CD14-positive monocyte (primary cell): ENCODE measurements around the gene ST3GAL3. TPM values are rescaled to one million over a fixed set of nuclear protein-coding genes. Genes with fewer than 3 reads are reported as not detected.

Source experiments
- DNase-seq, 3 donors: peaks; one replicate each; pipeline ENCODE4 v3.0.0-alpha.2; 2011 to 2022
- H2AFZ ChIP-seq: 2 replicates; pipeline ENCODE4 v1.6.0; 2012; ENCODE audit warnings: mild to moderate bottlenecking, low read depth, low read length, inconsistent platforms; ENCODE audit not compliant: insufficient read depth, poor library complexity, severe bottlenecking
- H3K27ac ChIP-seq, 2 donors: 1 replicate in 1 of 2; 2 replicates in 1 of 2; pipeline ENCODE4 v1.5.1; 2012 to 2013; ENCODE audit warnings: low read length in 2 of 2, control low read depth in 1 of 2, inconsistent platforms in 1 of 2, low read depth in 1 of 2, mild to moderate bottlenecking in 1 of 2
- H3K27me3 ChIP-seq, 2 donors: one replicate each; pipeline versions ENCODE4 v1.6.0 to v1.6.1; 2011 to 2013; ENCODE audit warnings: low read length in 2 of 2; ENCODE audit not compliant: control insufficient read depth in 2 of 2, insufficient read depth in 2 of 2
- H3K36me3 ChIP-seq, 2 donors: replicated peaks in 1 of 2; 1 replicate in 1 of 2; 2 replicates in 1 of 2; pipeline versions ENCODE4 v1.5.1 to v1.6.1; 2012 to 2013; ENCODE audit warnings: low read length in 2 of 2, control low read depth in 1 of 2, inconsistent platforms in 1 of 2, mild to moderate bottlenecking in 1 of 2; ENCODE audit not compliant: insufficient read depth in 2 of 2, control insufficient read depth in 1 of 2
- H3K4me1 ChIP-seq, 2 donors: 1 replicate in 1 of 2; 2 replicates in 1 of 2; pipeline versions ENCODE4 v1.5.1 to v1.6.1; 2012 to 2013; ENCODE audit warnings: low read length in 2 of 2, control low read depth in 1 of 2, inconsistent platforms in 1 of 2, mild to moderate bottlenecking in 1 of 2, moderate library complexity in 1 of 2; ENCODE audit not compliant: insufficient read depth in 2 of 2, control insufficient read depth in 1 of 2
- H3K4me2 ChIP-seq: replicated peaks from 2 replicates; pipeline ENCODE3; 2012; ENCODE audit warnings: low read length, moderate library complexity, mild to moderate bottlenecking; ENCODE audit not compliant: poor library complexity, severe bottlenecking; ENCODE audit errors: extremely low read depth
- H3K4me3 ChIP-seq, 3 experiments: fragments of 200-600 bp in 1 of 3; sonication (generic) in 1 of 3; replicated peaks in 1 of 3; 1 replicate in 2 of 3; 2 replicates in 1 of 3; pipeline ENCODE4 v1.5.1; 2011 to 2013; ENCODE audit warnings: low read length in 3 of 3, mild to moderate bottlenecking in 3 of 3, control low read depth in 2 of 3, low read depth in 2 of 3, inconsistent platforms in 1 of 3, moderate library complexity in 1 of 3
- H3K79me2 ChIP-seq: 2 replicates; pipeline ENCODE4 v1.6.0; 2012; ENCODE audit warnings: mild to moderate bottlenecking, control low read depth, inconsistent platforms, low read length, moderate library complexity; ENCODE audit not compliant: insufficient read depth
- H3K9ac ChIP-seq: 2 replicates; pipeline ENCODE4 v1.6.0; 2017; ENCODE audit warnings: low read length, mild to moderate bottlenecking; ENCODE audit not compliant: insufficient read depth, poor library complexity, severe bottlenecking
- H3K9me3 ChIP-seq, 2 donors: replicated peaks in 1 of 2; 1 replicate in 1 of 2; 2 replicates in 1 of 2; pipeline versions ENCODE4 v1.5.1 to v1.6.1; 2012 to 2013; ENCODE audit warnings: low read length in 2 of 2, control low read depth in 1 of 2; ENCODE audit not compliant: control insufficient read depth in 1 of 2, insufficient read depth in 1 of 2
- H4K20me1 ChIP-seq: 2 replicates; pipeline ENCODE4 v1.6.0; 2012; ENCODE audit warnings: mild to moderate bottlenecking, low read length, control low read depth, moderate library complexity; ENCODE audit not compliant: insufficient read depth
- H3K27ac Mint-ChIP-seq, 7 donors: one replicate each; pipeline ENCODE4 v1.8.0; 2020; ENCODE audit warnings: mild to moderate bottlenecking in 7 of 7, mixed read lengths in 7 of 7, moderate library complexity in 6 of 7, inconsistent platforms in 2 of 7
- H3K27me3 Mint-ChIP-seq, 3 donors: one replicate each; pipeline ENCODE4 v1.8.0; 2021 to 2022; ENCODE audit warnings: low read depth in 3 of 3, mild to moderate bottlenecking in 3 of 3, mixed read lengths in 3 of 3, moderate library complexity in 3 of 3, inconsistent platforms in 1 of 3
- H3K36me3 Mint-ChIP-seq, 2 donors: one replicate each; pipeline ENCODE4 v1.8.0; 2020; ENCODE audit warnings: mixed read lengths in 2 of 2, inconsistent platforms in 1 of 2, mild to moderate bottlenecking in 1 of 2
- H3K4me1 Mint-ChIP-seq: one replicate; pipeline ENCODE4 v1.8.0; 2020; ENCODE audit warnings: mild to moderate bottlenecking, mixed read lengths
- H3K4me3 Mint-ChIP-seq, 2 donors: one replicate each; pipeline ENCODE4 v1.8.0; 2020; ENCODE audit warnings: mild to moderate bottlenecking in 2 of 2, mixed read lengths in 2 of 2, moderate library complexity in 1 of 2
- H3K9me3 Mint-ChIP-seq, 7 donors: one replicate each; pipeline ENCODE4 v1.8.0; 2020 to 2022; ENCODE audit warnings: mixed read lengths in 7 of 7, mild to moderate bottlenecking in 6 of 7, moderate library complexity in 6 of 7, inconsistent platforms in 2 of 7
- CTCF ChIP-seq: fragments of 200-600 bp; IDR thresholded peaks from one replicate; pipeline ENCODE4 v1.8.0; 2022; ENCODE audit warnings: antibody characterized with exemption, mild to moderate bottlenecking
- WGBS: methylation state at CpG from one replicate; pipeline ENCODE4 v1.1.5; 2013; ENCODE audit warnings: missing lambda C conversion rate; ENCODE audit not compliant: insufficient coverage; 5-methylcytosine and 5-hydroxymethylcytosine counted together
- intact Hi-C, 2 donors: fragments of 100-400 bp; cut with micrococcal nuclease; formaldehyde crosslinking; loops; one replicate each; pipeline versions ENCODE4 v1.15.0 to v1.15.1; 2023
- polyA plus RNA-seq, 3 donors: library from polyadenylated mRNA; depleted of rRNA in 1 of 3; unstranded in 2 of 3; stranded (reverse) in 1 of 3; fragments of 300-500 nt in 2 of 3; fragments of >200 nt in 1 of 3; fragmentation: Illumina TruSeq in 2 of 3; gene quantifications; 1 replicate in 2 of 3; 2 replicates in 1 of 3; pipeline ENCODE4 v1.2.3, GENCODE V29; 2012 to 2021

The ST3GAL3 gene
- polyA plus RNA-seq, 3 donors = 1.6 to 4.5 (median 2.1) TPM

DNA sequence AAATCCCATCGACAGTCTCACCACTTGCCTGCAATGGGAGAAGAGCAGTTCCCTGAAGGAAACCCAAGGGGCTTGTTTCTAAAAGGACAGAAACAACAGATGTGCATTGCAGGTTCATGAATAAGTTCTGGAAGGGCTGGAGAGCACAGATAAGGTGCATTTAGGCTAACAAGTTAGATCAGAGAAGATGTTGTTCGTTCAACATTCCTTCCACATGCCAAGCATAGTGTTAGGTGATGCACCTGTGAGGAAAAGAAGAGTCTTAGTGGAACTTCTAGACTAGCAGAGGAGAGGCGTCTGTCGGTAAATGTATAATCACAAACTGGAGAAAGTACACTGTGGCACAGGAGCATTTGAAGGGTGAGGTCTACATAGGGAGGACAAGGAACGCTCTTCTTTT, 98.0 kb downstream of the ST3GAL3 start:
- Mint-ChIP-seq H3K27me3 (no peaks in the 10 kb centered on the region), H3K4me1 (peaks cover 34% of the 10 kb centered on the region), H3K9me3 (peaks cover 0 to 8% (median 4%) of the 10 kb centered on the region in 7 donors), H3K36me3 (peaks cover 7 to 15% of the 10 kb centered on the region in 2 donors), H3K27ac (no peak overlapping the region), H3K4me3 (no peak overlapping the region)
- WGBS = 100% methylated on average over 3 of the region's 5 CpGs
- Histone ChIP-seq H3K4me3 (no peak overlapping the region), H3K36me3 (no peaks in the 10 kb centered on the region), H4K20me1 (no peaks in the 10 kb centered on the region), H3K9ac (no peak overlapping the region), H2AFZ (no peak overlapping the region), H3K9me3 (peaks cover 0 to 4% of the 10 kb centered on the region in 2 donors), H3K27me3 (no peaks in the 10 kb centered on the region), H3K27ac (no peak overlapping the region), H3K4me2 (no peak overlapping the region), H3K79me2 (peaks cover 7% of the 10 kb centered on the region), H3K4me1 (peaks cover 22 to 25% of the 10 kb centered on the region in 2 donors)
- DNase-seq = no peak
- no peak for TF ChIP-seq CTCF
- intact Hi-C loops = loop anchor here in 1 of 2 donors (5.0 kb wide), 1 partner anchor 38 kb away; no protein-coding TSS in a partner anchor

- TF ChIP-seq CTCF = no peak
- H3K27ac Mint-ChIP-seq = no peak overlapping the region
- H3K4me3 ChIP-seq = no peak overlapping the region
- intact Hi-C loops = loop anchor here in 1 of 2 donors (5.0 kb wide), 1 partner anchor 39 kb away; no protein-coding TSS in a partner anchor
- H3K4me3 Mint-ChIP-seq = no peak overlapping the region
- peaks cover 0 to 4% of the 10 kb centered on the region in 2 donors for H3K9me3 ChIP-seq
- no peak overlapping the region for H2AFZ ChIP-seq
- peaks cover 34% of the 10 kb centered on the region for H3K4me1 Mint-ChIP-seq
- H3K4me2 ChIP-seq = no peak overlapping the region
- H3K79me2 ChIP-seq = peaks cover 7% of the 10 kb centered on the region
- 100% methylated on average over 2 of the region's 2 CpGs for WGBS
- no peaks in the 10 kb centered on the region for H3K27me3 Mint-ChIP-seq
- H4K20me1 ChIP-seq = no peaks in the 10 kb centered on the region
- H3K36me3 Mint-ChIP-seq = peaks cover 7 to 15% of the 10 kb centered on the region in 2 donors
- peaks cover 0 to 8% (median 4%) of the 10 kb centered on the region in 7 donors for H3K9me3 Mint-ChIP-seq
- no peak for DNase-seq
- H3K36me3 ChIP-seq = no peaks in the 10 kb centered on the region
- no peak overlapping the region for H3K9ac ChIP-seq
- no peak overlapping the region for H3K27ac ChIP-seq
- no peaks in the 10 kb centered on the region for H3K27me3 ChIP-seq
- H3K4me1 ChIP-seq = peaks cover 21 to 25% of the 10 kb centered on the region in 2 donors
These were observed 98.8 kb downstream of the ST3GAL3 start for GRCh38 chr1:43806183-43806582.
